DOHH2 (cell line): ENCODE data around the gene MYH6.

ENCODE experiments used
- EZH2phosphoT487 ChIP-seq: fragments of 200-600 bp; sonication (generic); IDR thresholded peaks from 2 replicates; pipeline ENCODE4 v1.6.1; 2017; ENCODE audit warnings: borderline replicate concordance, mild to moderate bottlenecking, antibody characterized with exemption, low read length, moderate library complexity, mixed read lengths
- TF ChIP-seq, protein P1 (sequence below): fragments of 200-600 bp; sonication (generic); IDR thresholded peaks from one replicate; pipeline ENCODE4 v1.5.1; 2014; ENCODE audit warnings: antibody characterized with exemption, mild to moderate bottlenecking, low read depth, low read length; ENCODE audit not compliant: poor library complexity, severe bottlenecking

DNA sequence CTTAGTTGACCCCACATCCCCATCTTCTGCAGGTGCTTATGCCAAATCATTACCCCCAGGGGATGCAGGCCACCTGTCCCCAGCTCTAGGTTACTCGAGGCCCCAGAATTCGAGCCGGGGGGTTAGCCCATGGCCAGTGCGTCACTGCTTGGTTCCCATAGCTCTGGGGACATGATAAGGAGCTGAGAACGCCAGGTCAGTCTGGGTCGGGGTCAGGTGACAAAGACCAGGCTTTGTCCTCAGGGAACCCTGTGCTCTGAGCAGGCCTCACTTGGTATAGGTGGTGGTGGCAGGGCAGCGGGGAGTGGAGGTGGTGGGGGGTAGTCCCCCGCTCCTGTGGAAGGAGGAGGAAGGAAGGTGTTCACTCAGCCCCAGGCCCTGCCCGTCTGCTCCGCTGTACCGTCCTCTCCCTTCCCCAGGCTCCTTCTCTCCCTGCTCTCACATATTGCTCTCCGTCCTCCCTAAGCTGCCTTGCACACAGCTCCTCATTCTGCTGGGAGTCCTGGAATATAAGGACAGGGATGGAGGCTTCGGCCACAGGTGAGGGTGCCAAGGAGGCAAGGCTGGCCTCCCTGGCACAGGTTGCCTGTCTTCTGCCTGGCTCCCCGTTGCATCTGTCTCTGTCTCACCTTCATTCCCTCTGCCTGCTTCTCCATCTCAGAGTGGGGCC, 2.0 kb upstream of the MYH6 start:
- TF ChIP-seq, protein P1, sequence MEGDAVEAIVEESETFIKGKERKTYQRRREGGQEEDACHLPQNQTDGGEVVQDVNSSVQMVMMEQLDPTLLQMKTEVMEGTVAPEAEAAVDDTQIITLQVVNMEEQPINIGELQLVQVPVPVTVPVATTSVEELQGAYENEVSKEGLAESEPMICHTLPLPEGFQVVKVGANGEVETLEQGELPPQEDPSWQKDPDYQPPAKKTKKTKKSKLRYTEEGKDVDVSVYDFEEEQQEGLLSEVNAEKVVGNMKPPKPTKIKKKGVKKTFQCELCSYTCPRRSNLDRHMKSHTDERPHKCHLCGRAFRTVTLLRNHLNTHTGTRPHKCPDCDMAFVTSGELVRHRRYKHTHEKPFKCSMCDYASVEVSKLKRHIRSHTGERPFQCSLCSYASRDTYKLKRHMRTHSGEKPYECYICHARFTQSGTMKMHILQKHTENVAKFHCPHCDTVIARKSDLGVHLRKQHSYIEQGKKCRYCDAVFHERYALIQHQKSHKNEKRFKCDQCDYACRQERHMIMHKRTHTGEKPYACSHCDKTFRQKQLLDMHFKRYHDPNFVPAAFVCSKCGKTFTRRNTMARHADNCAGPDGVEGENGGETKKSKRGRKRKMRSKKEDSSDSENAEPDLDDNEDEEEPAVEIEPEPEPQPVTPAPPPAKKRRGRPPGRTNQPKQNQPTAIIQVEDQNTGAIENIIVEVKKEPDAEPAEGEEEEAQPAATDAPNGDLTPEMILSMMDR, result no peak
- TF ChIP-seq EZH2phosphoT487, result no peak
